HG02610 (cell line): ENCODE measurements around the gene RALGPS2.

Experiments used
- ATAC-seq: cut with Tn5 transposase; IDR thresholded peaks from one replicate; pipeline ENCODE4 v1.9.1; 2021; ENCODE audit warnings: mild to moderate bottlenecking, moderate library complexity; ENCODE audit not compliant: unreplicated experiment

The RALGPS2 gene

DNA sequence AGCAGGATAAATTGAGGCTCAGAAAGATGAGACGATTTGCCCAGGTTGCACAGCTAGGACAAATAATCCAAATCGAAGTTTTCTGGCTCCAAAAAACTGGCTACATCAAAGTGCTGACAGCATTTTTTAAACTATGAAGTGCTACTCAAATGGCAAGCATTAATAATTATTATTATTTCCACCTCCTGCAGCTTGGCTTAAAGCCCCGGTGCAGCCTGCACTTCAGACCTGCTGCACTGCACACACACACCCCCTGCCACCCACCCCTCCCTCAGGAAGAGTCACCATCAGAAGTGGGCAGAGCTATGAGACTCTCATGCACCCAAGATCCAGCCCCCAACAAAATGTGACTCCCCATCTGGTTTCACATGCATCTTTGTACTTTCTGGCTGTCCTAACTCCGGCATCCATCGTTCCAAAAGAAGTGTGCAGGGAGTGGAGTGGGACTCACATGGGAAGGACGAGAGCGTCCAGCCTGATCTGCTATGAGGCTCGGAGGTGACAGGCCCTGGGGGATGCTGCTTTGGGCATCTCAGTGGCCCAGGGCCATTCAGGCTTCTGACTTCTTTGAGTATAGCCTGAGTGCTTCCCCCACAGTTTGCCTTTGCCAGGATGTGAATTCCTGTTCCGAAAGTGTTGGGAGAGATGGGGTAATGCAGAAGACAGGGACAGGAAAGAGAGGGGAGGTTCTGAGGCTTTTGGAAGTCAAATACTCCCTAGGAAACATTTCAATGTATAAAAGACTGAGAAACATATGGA is 235.6 kb downstream of the RALGPS2 start:
- no peak for ATAC-seq

DNA sequence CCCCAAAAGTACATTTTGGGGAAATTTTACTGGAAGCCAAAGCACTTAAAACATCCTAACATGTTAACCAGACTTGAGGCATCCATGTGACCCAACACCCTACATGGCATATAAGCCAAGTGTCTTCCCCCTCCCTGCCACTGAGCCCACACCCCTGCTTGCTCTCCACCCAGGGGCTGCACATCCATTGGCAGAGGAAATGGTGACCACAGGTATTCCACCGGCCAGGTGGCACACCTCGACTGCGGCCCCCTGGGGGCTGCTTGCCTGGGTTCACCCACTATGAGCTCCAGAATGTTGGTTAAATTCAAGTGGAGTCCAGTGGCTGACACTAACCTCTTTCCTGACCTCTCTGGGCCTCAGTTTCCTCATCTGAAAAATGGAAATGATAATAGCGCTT is 236.3 kb downstream of the RALGPS2 start:
- ATAC-seq, result no peak

DNA sequence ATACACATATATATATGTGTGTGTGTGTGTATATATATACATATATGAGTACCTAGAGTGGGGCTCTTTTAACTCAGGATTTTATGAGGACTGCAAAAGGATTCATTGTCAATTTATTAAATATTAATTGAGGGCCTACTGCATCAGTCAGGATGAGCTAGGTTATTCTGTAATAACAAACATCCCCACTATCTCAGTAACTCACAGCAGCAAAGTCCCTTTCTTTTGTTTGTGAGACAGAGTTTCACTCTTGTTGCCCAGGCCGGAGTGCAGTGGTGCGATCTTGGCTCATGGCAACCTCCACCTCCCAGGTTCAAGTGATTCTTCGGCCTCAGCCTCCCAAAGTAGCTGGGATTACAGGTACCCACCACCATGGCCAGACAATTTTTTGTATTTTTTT is 236.8 kb downstream of the RALGPS2 start:
- ATAC-seq, result no peak

DNA sequence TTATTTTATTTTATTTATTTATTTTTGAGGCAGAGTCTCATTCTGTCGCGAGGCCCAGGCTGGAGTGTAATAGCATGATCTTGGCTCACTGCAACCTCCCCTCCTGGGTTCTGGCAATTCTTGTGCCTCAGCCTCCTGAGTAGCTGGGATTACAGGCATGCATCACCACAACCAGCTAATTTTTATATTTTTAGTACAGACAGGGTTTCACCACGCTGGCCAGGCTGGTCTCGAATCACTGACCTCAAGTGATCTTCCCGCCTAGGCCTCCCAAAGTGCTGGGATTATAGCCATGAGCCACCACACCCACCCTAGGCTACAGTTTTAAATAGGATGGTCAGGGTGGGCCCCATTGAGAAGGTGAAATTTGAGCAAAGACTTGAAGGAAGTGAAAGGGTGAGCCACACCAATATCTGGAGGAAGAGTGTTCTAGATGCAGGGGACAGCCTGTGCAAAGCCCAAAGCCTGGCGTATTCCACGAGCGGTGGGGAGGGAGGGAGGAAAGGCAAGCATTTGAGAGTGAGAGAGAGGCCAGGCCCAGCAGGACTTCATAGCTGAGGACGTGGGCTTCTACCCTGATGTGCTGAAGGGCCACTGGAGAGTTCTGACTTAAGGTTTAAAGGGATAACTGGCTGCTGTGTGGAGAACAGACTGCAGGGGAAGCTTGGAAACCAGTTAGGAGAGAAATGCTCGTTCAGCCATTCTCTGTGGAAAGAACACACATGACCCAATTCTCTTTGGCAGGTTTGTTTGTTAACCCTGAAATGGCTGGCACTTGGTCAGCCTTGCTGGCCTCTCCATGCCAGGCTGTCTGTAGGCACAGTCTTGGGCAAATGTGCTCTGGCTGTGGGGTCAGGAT is 238.0 kb downstream of the RALGPS2 start:
- ATAC-seq, result no peak

DNA sequence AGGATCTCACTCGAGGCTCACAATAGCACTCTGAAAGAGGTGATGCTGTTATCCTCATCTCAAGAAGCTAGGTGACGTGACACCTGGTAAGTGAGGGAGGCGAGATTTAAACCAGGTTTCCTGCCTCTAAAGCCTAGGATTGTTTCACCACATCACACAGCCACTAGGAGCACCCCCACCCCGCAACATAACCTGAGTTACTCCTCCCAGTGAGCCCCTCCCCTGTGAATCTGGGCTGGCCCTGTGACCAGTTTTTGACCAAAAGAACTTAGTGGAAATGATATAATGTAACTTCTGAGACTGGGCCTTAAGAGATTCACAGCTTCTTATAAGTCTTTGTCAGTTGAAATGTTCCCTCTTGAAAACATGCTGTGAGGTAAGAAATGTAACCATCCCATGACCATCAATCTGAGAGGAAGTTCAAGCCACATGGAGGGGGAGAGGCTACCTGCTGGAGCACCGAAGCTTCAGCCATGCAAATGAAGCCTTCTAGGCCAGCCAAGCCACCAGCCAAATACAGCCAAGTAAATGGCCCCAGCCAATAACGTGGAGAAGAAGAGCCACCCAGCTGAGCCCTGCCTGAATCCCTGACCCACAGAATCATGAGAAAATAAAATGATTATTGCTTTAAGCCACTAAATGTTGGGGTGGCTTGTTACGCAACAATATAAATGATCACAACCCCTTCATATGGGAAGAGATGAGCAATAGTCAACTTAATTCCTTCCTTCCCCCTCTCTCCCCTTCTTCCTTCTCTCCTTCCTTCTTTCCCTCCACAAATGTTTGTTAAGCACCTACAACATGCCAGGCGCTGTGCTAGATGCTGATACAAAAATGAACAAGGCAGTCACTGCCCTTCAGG is 239.7 kb downstream of the RALGPS2 start:
- ATAC-seq, result no peak

DNA sequence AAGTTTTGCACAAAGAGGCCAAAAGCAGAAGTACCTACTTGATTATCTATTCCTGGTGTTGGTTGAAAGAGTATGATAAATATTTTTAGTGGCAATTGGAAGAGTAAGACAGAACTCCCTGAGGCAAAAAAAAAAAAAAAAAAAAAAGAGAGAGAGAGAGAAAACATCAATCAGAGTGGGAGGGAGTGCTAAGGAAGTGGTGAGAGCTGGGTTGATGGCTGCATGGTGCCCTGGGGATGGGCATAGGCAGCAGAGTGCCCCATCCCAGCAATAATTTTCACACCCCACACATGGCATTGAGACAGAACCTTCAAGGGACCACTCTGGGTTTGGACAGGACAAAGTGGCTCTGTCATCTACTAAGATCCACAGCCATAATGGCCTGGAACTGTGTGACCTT is 241.3 kb downstream of the RALGPS2 start:
- no peak for ATAC-seq

DNA sequence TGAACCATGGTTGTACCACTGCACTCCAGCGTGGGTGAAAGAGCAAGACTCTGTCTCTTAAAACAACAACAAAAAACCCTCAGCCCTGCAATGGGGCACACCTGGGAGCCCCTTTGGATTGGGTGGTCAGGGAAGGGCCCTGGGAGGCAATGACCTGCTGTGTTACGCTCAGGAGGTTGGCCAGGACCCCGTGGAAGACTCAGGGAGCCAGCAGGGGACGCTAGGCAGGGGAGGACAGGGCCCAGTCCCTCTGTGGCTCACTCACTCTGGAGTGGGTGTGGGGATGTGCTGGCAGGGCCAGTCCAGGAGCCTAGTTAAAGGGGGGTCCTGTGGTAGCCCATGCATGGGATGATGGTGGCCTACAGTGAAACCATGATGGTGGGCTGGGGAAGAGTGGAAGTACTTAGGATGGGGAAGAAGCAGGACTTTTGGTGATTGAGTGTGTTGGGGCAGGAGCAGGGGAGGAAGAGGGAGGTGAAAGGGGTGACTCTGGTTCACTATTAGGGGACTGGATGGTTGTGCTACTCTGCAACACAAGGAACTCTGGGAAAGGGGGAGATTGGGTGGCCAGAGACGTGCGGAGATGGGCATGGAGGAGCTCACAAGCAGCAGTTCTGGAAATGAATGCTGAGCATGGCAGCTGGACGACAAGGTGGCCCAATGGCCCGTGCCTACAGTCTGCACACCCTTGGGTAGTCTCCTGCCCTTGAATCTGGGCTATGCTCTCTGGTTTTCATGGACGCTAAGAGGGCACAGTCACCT is 244.4 kb downstream of the RALGPS2 start:
- no peak for ATAC-seq

DNA sequence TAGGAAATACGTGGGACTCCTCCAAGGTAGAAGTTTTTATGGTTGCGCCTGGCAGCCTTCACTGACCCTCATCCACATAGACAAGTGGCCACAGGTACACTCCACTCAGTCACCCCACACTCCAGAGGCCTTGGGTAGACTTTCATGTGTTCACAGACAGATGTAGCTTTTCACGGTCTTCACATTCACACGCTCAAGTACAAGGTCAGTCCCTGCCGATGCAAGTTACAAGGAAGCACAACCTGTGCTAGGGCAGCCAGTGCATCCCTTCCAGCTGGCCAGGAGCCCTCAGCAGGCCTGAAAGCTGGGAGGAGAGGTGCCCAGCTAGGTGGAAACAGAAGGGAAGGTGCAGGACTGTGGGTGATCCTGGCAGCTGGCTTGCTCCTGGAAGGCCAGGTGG is 245.1 kb downstream of the RALGPS2 start:
- no peak for ATAC-seq
